Gastroesophageal sphincter (tissue), 4 donors: ENCODE measurements around the gene MOB3B. TPM values are rescaled to one million over a fixed set of nuclear protein-coding genes. Genes with fewer than 3 reads are reported as not detected.
A peak's percentile ranks its signal among the peaks of the same experiment; 100 is the strongest.

Experiments
- ATAC-seq: fragments of 150-250 bp; one replicate; pipeline ENCODE4 v1.9.1; 2016; ENCODE audit warnings: mild to moderate bottlenecking, moderate library complexity
- H3K27ac ChIP-seq, 4 donors: fragments of 200-600 bp; sonication (generic) in 3 of 4; 1 replicate in 3 of 4; 2 replicates in 1 of 4; pipeline ENCODE4 v1.5.1; 2016 to 2019
- H3K27me3 ChIP-seq: fragments of 200-600 bp; sonication (generic); one replicate; pipeline ENCODE4 v1.5.1; 2019
- H3K36me3 ChIP-seq, 2 donors: fragments of 200-600 bp; sonication (generic); one replicate each; pipeline ENCODE4 v1.5.1; 2019; ENCODE audit warnings: control low read depth in 1 of 2
- H3K4me1 ChIP-seq, 3 donors: fragments of 200-600 bp; sonication (generic); 1 replicate in 2 of 3; 2 replicates in 1 of 3; pipeline ENCODE4 v1.5.1; 2016 to 2019; ENCODE audit warnings: control low read depth in 2 of 3
- H3K4me3 ChIP-seq, 2 donors: fragments of 200-600 bp; sonication (generic); one replicate each; pipeline ENCODE4 v1.5.1; 2019; ENCODE audit warnings: mild to moderate bottlenecking in 1 of 2, moderate library complexity in 1 of 2
- H3K9me3 ChIP-seq, 3 donors: fragments of 200-600 bp; sonication (generic); one replicate each; pipeline ENCODE4 v1.5.1; 2017 to 2019; ENCODE audit warnings: control low read depth in 2 of 3
- EP300 ChIP-seq: sonication (generic); formaldehyde crosslinking; IDR thresholded peaks from one replicate; pipeline ENCODE4 v1.6.1; 2017; ENCODE audit warnings: antibody characterized with exemption, mild to moderate bottlenecking
- POLR2A ChIP-seq, 2 donors: fragments of 450-650 bp; IDR thresholded peaks; one replicate each; pipeline ENCODE4 v1.6.1; 2017; ENCODE audit warnings: antibody characterized with exemption in 2 of 2, mild to moderate bottlenecking in 2 of 2, moderate library complexity in 1 of 2
- POLR2AphosphoS5 ChIP-seq: sonication (generic); formaldehyde crosslinking; IDR thresholded peaks from one replicate; pipeline ENCODE4 v1.6.1; 2017; ENCODE audit warnings: antibody characterized with exemption
- WGBS, 2 donors: methylation state at CpG; one replicate each; pipeline ENCODE4 v1.1.5; 2018; ENCODE audit warnings: low coverage in 1 of 2; 5-methylcytosine and 5-hydroxymethylcytosine counted together
- total RNA-seq, 4 donors: library from RNA; depleted of rRNA; stranded (reverse); fragments of >200 nt; gene quantifications; one replicate each; pipeline ENCODE4 v1.1.0, GENCODE V29; 2016
- TF ChIP-seq, protein P1 (sequence below), 4 experiments: fragments of 200-600 bp in 2 of 4; fragments of 450-650 bp in 2 of 4; sonication (generic) in 1 of 4; IDR thresholded peaks; one replicate each; pipeline ENCODE4 v1.5.1; 2017 to 2019; ENCODE audit warnings: antibody characterized with exemption in 4 of 4, mild to moderate bottlenecking in 2 of 4, moderate library complexity in 2 of 4

MOB3B gene
- total RNA-seq, 4 donors from 2014 or later = 10.2 to 12.4 (median 11.6) TPM

GRCh38 chr9:27558307-27558706, 28.7 kb upstream of the MOB3B start:
- Histone ChIP-seq H3K9me3 (no peaks in the 10 kb centered on the region), H3K4me1 (no peaks in the 10 kb centered on the region), H3K27me3 (no peaks in the 10 kb centered on the region), H3K4me3 (no peak overlapping the region), H3K27ac (no peak overlapping the region), H3K36me3 (peaks cover 3 to 92% of the 10 kb centered on the region in 2 donors)
- TF ChIP-seq, protein P1, sequence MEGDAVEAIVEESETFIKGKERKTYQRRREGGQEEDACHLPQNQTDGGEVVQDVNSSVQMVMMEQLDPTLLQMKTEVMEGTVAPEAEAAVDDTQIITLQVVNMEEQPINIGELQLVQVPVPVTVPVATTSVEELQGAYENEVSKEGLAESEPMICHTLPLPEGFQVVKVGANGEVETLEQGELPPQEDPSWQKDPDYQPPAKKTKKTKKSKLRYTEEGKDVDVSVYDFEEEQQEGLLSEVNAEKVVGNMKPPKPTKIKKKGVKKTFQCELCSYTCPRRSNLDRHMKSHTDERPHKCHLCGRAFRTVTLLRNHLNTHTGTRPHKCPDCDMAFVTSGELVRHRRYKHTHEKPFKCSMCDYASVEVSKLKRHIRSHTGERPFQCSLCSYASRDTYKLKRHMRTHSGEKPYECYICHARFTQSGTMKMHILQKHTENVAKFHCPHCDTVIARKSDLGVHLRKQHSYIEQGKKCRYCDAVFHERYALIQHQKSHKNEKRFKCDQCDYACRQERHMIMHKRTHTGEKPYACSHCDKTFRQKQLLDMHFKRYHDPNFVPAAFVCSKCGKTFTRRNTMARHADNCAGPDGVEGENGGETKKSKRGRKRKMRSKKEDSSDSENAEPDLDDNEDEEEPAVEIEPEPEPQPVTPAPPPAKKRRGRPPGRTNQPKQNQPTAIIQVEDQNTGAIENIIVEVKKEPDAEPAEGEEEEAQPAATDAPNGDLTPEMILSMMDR (IDR thresholded peaks at IDR 0.05) = no peak
- no peak for TF ChIP-seq POLR2AphosphoS5
- TF ChIP-seq EP300 = no peak
- no peak for TF ChIP-seq POLR2A (IDR thresholded peaks at IDR 0.05)
- no peak for ATAC-seq

GRCh38 chr9:27556470-27556869, 26.9 kb upstream of the MOB3B start:
- Histone ChIP-seq H3K4me1 (no peaks in the 10 kb centered on the region), H3K9me3 (no peaks in the 10 kb centered on the region), H3K27ac (no peak overlapping the region), H3K27me3 (no peaks in the 10 kb centered on the region), H3K4me3 (no peak overlapping the region), H3K36me3 (peaks cover 3 to 97% of the 10 kb centered on the region in 2 donors)
- ATAC-seq = no peak
- TF ChIP-seq, protein P1 (IDR thresholded peaks at IDR 0.05) = no peak
- TF ChIP-seq POLR2A (IDR thresholded peaks at IDR 0.05) (no peak), POLR2AphosphoS5 (no peak), EP300 (no peak)
- 85 to 88% methylated on average over 8 of the region's 8 CpGs for WGBS, 2 donors

DNA sequence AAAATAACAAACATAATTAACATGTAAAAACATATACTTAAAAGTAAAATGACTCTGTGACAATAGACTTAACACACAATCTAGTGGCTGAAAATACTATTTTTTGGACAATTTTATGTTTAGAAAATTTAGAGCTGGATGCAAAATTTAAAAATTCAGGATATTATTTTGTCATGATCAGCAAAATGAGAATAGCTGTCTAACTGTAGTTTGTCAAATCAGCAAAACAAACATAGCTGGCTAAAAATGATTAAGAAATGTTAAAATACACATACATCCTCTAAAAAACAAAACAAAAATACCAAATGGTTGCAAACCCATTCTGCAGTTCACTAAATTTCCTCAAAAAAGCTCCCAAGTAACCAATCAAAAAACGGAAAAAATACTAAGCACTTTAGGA, 25.1 kb upstream of the MOB3B start:
- no peak for TF ChIP-seq POLR2AphosphoS5
- TF ChIP-seq, protein P1 (IDR thresholded peaks at IDR 0.05) = no peak
- H3K9me3 ChIP-seq = no peaks in the 10 kb centered on the region
- WGBS, 2 donors = 83 to 93% methylated on average over 1 of the region's 1 CpG

DNA sequence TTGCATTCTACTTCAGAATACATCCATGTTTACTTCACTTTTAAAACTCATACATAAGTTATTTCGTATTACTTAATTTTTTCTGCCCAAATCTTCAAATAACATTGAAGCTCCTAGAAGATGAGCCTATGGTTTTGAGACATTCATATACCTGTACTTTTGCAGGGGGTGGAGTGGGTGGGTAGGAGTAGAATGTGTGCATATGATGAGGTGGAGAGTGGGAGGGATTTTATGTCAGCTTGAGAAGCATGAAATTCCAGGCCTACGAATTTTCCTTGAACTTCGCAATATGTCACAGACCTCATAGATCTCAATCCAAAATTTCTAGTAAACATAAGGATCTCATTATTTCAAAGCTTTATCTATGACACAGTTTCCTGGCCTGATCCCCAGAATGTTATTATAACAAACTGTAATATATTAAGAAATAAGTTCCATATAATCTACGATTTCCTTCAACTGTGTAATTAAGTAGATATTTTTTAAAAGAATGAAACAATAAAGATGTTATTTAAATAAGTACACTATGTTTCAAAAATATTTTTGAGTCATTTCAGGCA, 19.7 kb upstream of the MOB3B start:
- WGBS, 2 donors = 26 to 48% methylated on average over 4 of the region's 4 CpGs
- H3K4me1 ChIP-seq = peaks cover 0 to 12% (median 8%) of the 10 kb centered on the region in 3 donors
- H3K27me3 ChIP-seq = no peaks in the 10 kb centered on the region
- H3K27ac ChIP-seq = peak overlapping the region in 2 of 4 donors; percentile 32 to 53
- peaks cover 2 to 54% of the 10 kb centered on the region in 2 donors for H3K36me3 ChIP-seq
- H3K4me3 ChIP-seq = no peak overlapping the region
- no peaks in the 10 kb centered on the region for H3K9me3 ChIP-seq
- TF ChIP-seq, protein P1 (IDR thresholded peaks at IDR 0.05) = no peak
- TF ChIP-seq POLR2A (IDR thresholded peaks at IDR 0.05) (no peak), POLR2AphosphoS5 (no peak), EP300 (no peak)
- ATAC-seq = no peak

More for the DNA sequence above, 25.1 kb upstream of the MOB3B start:
- no peak overlapping the region for H3K4me3 ChIP-seq
- ATAC-seq = no peak
- H3K36me3 ChIP-seq = peaks cover 3 to 86% of the 10 kb centered on the region in 2 donors
- no peaks in the 10 kb centered on the region for H3K4me1 ChIP-seq
- no peak overlapping the region for H3K27ac ChIP-seq
- no peaks in the 10 kb centered on the region for H3K27me3 ChIP-seq

GRCh38 chr9:27548055-27548741, 18.6 kb upstream of the MOB3B start:
- no peak overlapping the region for H3K4me3 ChIP-seq
- no peaks in the 10 kb centered on the region for H3K27me3 ChIP-seq
- peak overlapping the region; percentile 20 to 60 (median 56) for H3K27ac ChIP-seq
- H3K36me3 ChIP-seq = peaks cover 0 to 43% of the 10 kb centered on the region in 2 donors
- WGBS, 2 donors = 18 to 34% methylated on average over 10 of the region's 10 CpGs
- ATAC-seq = peak; percentile 91
- no peaks in the 10 kb centered on the region for H3K9me3 ChIP-seq
- peaks cover 0 to 12% (median 8%) of the 10 kb centered on the region in 3 donors for H3K4me1 ChIP-seq
- no peak for TF ChIP-seq EP300
- TF ChIP-seq, protein P1 (IDR thresholded peaks at IDR 0.05) = peak; percentile 34 to 70 (median 64)
- TF ChIP-seq POLR2A (IDR thresholded peaks at IDR 0.05) = no peak
- TF ChIP-seq POLR2AphosphoS5 = peak; percentile 81
